Posterior cingulate gyrus (tissue), 11 donors: Measurements from ENCODE around the gene HSD17B2.
A peak's percentile ranks its signal among the peaks of the same experiment; 100 is the strongest.
"Not testable (repeated sequence)": the region's sequence is repeated elsewhere in the genome, so short reads cannot be mapped to it uniquely, and the experiment has no call there.

Experiments used
- DNase-seq, 10 donors: peaks; one replicate each; pipeline versions ENCODE4 v3.0.0 to v3.0.0-alpha.2; 2020 to 2021; ENCODE audit warnings: mixed read lengths in 3 of 10
- intact Hi-C: fragments of 100-400 bp; cut with DNase I; formaldehyde crosslinking; loops from one replicate; pipeline ENCODE4 v1.15.1; 2023

HSD17B2 gene

DNA sequence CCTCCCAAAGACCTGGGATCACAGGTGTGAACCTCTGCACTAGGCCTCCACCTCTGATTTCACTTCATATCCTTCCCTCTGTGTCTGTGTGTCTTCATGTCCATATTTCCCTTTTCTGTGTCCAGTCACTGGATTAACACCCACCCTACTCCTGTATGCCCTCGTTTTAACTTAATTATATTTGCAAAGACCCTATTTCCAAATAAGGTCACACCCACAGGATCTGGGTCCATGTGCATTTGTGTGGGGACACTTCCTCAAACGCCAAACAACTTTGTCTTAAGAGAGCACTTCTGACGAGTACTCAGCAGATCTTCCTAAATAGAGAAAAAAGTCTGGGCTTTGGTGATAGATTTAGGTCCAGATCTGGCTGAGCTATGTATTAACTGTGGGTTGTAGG is 78.7 kb downstream of the HSD17B2 start:
- intact Hi-C loops: no loop called here
- no peak for DNase-seq

DNA sequence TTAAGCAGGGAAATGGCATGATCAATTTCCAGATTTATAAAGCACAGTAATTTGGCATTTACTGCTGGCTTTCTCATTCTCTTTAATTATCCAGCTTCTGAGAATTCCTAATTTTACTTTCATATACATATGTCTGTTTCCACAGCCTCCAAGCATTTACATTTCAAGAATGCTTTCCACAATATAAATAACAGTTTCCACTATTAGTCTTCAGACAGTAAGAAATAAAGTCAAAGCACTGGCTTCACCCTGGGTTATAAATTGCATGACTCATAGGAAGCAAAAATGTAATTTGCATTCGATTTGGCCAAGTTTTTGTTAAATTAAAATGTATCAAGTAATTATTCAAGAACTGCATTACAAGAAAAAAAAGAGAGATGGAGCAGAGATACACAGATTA is 81.5 kb downstream of the HSD17B2 start:
- intact Hi-C loops: no loop called here
- DNase-seq: no peak

- DNase-seq: no peak
- intact Hi-C loops: no loop called here
These were observed 83.7 kb downstream of the HSD17B2 start for GRCh38 chr16:82118749-82119148.

DNA sequence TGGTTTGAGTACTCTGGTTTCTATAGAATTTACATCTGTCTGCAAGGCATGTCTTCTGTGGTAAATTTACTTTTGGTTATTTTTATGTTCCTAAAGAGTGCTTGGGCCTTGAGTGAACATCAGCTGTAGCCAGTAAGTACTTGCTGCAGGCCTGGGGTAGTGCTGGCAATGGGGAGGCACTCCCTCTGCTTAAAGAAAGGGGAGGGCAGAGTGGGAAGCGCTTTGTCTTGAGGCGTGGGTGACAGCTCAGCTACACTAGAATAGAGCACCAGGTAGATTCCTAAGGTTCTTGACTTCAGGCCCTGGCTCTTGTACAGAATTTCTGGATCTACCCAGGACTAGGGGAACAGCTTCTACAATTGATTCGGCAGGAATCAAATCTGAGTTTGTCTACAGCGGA is 84.4 kb downstream of the HSD17B2 start:
- intact Hi-C loops: no loop called here
- DNase-seq: no peak

DNA sequence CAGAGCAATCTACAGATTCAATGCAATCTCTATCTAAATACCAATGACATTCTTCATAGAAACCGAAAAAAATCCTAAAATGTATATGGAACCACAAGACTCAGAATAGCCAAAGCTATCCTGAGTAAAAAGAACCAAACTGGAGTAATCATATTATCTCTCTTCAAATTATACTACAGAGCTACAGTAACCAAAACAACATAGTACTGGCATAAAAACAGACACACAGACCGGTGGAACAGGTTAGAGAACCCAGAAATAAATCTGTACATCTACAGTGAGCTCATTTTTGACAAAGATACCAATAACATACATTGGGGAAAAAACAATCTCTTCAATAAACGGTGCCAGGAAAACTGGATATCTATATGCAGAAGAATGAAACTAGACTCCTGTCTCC is 89.6 kb downstream of the HSD17B2 start:
- DNase-seq: no peak
- intact Hi-C loops: no loop called here

GRCh38 chr16:82129881-82130280 is 94.8 kb downstream of the HSD17B2 start:
- intact Hi-C loops: no loop called here
- DNase-seq: no peak

DNA sequence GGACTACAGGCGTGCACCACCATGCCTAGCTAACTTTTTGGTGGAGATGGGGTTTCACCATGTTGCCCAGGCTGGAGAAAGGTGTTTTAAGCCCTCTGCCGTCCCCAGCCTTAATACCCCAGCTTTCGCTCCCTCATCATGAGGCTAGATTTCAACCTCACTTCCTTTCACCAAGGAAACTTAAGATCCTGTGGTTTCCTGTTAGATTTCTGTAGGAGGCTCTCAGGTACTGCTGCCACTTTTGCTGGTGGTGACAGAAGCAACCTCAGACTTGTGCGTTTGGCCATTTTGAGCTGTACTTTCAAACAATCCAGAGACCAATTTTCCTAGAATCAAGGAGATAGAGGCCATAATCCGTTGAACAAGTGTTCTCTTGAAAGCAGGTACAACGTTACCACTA is 98.7 kb downstream of the HSD17B2 start:
- intact Hi-C loops: no loop called here
- no peak for DNase-seq

DNA sequence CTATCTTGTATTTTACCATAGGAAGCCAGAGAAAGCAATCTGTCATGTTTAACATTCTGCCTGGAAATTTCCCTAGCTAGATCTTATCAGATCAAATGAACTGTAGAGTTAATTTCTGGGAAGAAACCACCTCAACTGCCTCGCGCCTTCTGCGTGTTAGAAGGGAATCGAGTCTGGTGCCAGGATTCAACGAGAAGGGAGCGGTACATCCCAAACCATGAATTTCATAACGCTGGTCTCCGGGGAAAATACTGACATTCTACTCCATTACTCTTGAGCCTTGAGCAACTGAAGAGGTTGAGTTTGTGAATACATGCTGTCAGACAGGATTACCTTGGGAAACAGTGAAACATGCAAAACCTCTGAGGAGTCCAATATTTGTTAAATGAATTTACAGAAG is 99.8 kb downstream of the HSD17B2 start:
- no peak for DNase-seq
- intact Hi-C loops: no loop called here

- DNase-seq: no peak
- intact Hi-C loops: no loop called here
These were observed 100.8 kb downstream of the HSD17B2 start for GRCh38 chr16:82135844-82136243.

- intact Hi-C loops: no loop called here
- no peak for DNase-seq
These were observed 102.1 kb downstream of the HSD17B2 start for GRCh38 chr16:82136956-82137821.

GRCh38 chr16:82137822-82138167 is 102.7 kb downstream of the HSD17B2 start:
- intact Hi-C loops: no loop called here
- DNase-seq: no peak

DNA sequence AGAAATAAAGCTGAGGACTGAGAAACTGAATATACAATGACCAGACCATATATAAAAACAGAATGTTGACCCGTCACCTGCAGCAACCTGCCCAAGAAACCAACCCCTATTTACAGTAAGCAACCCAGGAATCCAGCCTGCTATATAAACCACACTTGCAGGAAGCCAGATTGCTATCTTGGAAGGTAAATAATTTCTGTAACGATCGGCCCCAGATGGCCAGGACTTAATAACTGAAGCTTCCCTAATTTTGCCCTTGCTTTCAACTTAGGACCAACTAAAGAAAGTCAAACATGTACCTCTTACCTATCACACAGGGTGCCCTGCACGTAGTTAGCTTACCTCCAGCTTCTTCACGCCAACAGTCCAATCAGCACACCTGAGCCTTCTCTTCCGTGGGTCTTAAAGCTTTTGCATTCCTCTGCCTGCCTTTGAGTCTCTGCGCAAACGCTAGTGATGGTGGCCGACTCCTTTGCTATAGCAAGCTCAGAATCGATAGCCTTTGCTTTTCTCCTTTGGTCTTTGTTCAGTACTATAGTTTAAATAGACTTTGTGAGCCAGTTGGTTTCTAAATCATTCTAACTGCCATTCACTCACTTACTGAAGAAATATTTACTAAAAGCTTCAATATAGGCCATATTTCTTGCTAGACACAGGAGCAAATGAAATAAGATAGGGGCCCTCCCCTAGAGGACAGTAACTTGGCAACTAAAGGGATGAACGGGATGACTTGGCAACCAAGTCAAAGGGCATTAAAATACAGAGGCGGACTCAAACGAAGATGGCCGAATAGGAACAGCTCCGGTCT is 103.6 kb downstream of the HSD17B2 start:
- intact Hi-C loops: no loop called here

DNA sequence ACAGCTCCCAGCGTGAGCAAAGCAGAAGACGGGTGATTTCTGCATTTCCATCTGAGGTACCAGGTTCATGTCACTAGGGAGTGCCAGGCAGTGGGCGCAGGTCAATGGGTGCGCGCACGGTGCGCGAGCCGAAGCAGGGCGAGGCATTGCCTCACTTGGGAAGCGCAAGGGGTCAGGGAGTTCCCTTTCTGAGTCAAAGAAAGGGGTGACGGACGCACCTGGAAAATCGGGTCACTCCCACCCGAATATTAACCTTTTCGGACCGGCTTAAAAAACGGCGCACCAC is 104.2 kb downstream of the HSD17B2 start:
- DNase-seq, intact Hi-C loops: not testable (repeated sequence)

More for the DNA sequence above, 103.6 kb downstream of the HSD17B2 start:
- DNase-seq: no peak

DNA sequence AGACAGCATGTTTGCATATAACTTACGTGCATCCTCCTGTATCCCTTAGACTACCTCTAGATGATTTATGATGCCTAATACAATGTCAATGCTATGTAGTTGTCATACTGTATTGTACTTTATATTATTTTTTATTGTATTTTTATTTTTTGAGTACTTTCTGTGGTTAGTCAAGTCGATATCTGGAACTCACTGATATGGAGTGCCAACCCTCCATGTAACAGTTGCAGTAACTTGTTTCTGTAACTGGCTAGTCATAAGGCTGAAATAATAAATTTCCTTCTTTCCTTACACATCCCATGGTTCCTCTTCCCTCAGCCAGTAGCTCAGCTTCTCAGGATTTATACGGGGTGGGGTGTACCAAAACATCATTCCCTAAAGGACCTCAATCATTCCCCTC is 111.5 kb downstream of the HSD17B2 start:
- DNase-seq: no peak
- intact Hi-C loops: no loop called here

DNA sequence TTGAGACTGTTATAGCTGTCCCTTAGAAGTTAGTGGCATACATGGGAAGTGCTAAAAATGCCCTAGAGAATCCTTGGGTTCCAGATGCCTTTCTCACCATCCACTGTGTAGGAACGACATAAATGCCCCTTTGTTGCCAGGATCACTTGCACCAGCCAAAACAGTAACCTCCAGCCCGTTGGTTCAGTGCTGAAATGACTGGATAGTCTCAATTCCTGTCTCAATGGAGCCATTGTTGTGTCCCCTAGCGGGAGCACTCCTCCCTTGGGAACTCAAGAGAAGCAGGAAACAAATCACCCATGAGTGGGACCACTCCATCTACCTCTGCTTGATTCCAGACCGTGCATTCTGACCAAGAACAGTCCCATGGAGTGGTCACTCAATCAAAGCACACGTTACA is 111.9 kb downstream of the HSD17B2 start:
- intact Hi-C loops: no loop called here
- peak in 6 of 10 donors; percentile 17 to 74 (median 44) for DNase-seq

GRCh38 chr16:82147546-82147945 is 112.5 kb downstream of the HSD17B2 start:
- intact Hi-C loops: no loop called here

More at GRCh38 chr16:82147546-82147945, 112.5 kb downstream of the HSD17B2 start:
- no peak for DNase-seq
